Fibroblast of skin of scalp (primary cell): ENCODE results near the gene AKR1E2.

Experiments used
- DNase-seq: peaks from one replicate; pipeline ENCODE4 v3.0.0-alpha.2; 2013

The AKR1E2 gene

DNA sequence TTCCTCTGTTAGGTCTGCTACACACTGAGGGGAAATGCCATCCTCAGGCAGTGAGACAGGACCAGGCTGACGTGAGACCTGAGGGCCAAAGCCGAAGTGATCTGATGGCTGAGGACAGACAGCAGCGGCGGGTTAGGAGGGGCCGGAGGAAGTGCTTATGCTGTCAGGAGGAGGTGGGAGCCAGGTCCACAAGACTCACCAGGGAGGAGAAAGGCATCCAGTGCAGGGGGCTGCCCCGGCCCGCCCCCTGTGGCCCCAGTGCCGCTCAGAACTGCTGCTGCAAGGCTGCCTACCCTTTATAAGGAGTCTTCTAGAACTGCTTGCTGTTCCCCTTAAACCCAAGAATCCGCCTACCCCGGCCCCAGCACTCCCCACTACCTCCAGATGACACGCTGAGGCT is 19.8 kb downstream of the AKR1E2 start:
- DNase-seq, result no peak

DNA sequence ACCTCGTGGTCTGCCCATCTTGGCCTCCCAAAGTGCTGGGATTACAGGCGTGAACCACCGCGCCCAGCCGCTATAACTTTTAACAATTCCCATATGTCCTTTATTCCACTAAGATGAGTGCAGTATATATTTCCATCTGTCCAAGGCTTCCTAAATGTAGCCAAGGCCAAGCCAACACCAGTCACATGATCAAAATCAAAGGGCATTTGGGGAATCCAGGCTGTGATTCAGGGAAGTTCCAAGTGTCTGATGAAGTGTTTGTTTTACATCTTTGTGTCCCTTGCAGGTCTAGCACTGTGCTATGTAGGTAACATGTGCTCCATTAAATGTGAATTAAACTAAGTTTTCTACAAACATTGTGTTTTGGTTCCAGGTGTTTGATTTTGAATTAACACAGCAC is 20.8 kb downstream of the AKR1E2 start:
- no peak for DNase-seq

DNA sequence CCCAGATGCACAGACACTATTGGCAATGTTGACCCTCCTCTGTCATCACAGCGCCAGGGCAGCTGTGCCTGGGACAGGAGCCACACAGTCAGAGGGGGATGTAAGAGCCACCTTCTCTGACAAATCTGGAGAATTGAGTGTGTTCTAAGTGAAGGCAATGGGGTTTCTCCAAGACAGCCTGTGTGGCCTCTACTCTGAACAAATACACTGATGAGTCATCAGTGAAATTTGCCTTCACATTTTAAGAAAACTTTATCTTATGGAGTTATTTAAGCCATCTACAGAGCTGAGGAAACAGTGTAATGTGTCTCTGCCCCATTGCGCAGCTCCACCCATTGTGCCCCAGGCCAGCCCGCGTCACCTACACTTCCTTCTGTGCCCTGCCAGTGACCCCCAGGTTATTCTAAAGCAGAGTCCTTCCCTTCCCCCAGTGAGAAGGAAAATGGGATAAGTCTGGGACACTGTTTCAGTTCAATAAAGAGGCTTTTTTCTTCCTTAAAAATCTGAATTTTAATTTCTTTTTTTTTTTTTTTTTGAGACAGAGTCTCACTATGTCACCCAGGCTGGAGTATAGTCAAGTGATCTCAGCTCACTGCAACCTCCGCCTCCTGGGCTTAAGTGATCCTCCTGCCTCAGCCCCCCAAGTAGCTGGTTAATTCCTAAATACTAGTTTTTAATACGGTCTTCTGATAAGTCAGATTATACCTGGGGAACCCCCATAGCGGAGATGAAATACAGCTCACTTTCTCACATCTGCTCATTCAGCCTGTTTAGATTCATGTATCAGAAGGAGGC is 21.8 kb downstream of the AKR1E2 start:
- peak; percentile 79 for DNase-seq

DNA sequence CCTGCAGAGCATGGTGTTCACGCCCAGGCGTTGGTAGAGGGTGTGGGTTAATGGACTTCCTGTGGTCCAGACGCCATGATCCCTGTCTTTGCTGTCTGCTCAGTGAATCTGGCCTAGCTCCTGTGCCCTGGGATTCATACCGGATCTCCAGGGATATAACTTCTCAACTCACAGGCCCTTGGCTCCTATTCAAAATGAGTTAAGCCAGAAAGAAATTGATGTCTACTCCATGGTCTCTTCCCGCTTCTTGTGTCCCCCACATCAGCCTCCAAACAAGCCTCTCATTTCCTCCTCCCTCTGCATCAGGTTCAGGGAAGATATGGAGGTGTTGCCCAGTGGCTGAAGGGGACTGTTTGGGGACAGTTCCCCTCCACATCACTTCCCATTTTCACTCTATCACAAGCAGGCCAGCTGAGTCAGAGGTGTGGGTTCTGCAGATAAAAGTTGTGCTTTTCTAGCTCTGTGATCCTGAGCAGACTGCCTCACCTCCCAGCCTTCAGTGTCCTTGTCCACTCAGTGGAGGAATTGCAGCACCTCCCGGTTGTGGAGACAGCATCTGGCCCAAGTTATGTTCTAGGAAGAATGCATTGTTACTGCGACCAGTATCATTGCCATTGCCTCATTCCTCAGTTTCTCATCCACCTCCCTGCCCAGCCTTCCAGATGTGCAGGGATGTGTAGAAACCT is 22.5 kb downstream of the AKR1E2 start:
- DNase-seq, result peak; percentile 11

DNA sequence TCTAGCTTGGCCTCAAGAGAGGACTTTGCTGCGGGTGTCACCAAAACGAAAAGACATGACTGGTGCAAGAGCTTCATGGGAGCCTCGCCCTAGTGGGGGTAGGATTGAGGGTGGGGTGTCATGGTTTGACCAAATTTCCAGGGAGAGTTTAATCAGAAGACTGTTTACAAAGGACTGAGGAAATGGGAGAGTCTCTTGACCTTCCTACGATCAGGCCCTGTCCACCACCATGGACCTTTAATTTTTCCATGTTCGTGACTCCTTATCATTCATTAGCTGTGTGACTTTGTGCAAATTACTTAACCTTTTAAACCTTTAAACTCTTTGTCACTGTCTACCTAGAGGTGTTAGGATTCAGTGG is 23.0 kb downstream of the AKR1E2 start:
- DNase-seq, result no peak

DNA sequence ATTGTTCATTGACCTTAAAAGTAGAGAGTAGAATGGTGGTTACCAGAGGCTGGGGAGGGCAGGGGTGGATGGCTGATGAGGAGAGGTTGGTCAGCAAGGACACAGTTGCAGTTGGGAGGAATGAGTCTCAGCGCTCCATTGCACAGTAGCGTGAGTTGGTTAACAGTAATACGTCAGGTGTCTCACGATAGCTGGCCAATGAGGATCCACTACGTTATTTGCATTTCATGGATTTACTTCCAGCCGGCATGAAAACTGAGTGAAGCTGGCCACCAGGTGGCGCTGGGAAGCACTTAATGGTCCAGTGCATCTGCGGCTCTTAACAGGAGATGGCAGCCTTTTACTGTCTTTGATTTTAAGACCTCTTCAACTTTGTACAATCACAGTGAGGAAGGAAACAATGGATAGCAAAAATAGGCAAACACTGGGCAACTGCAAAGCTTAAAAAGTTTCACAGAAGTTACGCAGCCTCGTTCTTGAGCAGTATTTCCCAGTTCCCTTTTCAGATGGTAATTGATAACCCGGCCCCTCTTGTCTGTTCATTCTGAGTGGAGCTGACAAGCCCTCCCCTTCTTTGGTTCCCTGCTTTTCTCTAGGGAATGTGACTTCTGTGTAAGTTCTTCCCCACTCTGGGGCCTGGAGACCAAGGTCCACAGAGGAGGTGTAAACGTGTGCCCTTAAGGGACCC is 23.7 kb downstream of the AKR1E2 start:
- DNase-seq, result peak; percentile 91

DNA sequence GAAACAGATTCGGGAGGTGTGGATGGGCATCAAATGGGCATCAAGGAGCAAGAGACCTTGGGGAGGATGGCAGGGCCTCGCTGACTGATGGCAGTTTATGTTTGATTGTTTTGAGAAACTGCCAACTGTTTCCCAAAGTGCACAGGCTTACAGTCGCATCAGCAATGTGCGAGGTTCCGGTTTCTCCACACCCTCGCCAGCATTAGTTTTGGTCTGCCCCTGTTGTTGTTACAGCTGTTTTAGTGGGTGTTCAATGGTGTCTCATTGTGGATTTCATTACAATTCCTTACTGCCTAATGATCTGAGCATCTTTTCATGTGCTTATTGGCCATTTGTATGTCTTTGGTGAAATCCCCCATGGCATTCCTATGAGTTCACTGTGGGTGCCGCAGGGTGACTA is 24.4 kb downstream of the AKR1E2 start:
- no peak for DNase-seq

DNA sequence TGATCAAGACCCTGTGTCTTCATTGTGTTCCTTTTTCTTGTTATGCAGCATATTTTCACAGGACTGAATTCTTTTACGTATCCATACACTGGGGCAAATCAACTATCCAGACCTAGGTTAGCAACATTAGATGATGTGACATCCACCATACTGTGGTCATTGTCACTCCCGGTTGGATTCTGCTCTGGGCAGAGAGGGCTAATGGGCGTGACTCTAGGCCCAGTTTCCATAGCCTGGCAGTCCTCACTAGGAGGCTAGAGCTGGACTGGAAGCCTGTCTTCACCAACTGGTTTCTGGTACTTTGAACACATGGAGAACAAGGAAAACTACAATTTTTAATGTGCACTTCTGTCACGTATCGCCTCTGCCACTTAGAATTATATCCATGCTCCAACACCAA is 25.2 kb downstream of the AKR1E2 start:
- DNase-seq, result no peak

DNA sequence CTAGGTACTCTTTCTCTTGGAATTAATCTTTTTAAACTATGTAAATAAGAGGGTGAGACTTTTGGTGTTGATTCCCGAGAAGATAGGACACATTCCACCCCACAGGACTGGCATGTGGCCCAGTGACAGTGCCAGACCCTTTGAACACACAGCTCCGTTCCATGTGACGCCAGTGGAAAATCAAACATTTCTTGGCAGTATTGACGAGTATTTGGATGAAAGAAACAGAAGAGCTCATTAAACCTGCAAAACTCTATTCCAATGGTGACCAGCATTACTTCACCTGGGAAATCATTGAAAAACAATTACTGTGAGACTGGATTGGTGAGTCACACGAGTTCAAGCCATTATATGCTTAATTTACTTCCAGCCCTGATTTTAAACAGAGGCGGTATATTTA is 25.8 kb downstream of the AKR1E2 start:
- DNase-seq, result no peak

DNA sequence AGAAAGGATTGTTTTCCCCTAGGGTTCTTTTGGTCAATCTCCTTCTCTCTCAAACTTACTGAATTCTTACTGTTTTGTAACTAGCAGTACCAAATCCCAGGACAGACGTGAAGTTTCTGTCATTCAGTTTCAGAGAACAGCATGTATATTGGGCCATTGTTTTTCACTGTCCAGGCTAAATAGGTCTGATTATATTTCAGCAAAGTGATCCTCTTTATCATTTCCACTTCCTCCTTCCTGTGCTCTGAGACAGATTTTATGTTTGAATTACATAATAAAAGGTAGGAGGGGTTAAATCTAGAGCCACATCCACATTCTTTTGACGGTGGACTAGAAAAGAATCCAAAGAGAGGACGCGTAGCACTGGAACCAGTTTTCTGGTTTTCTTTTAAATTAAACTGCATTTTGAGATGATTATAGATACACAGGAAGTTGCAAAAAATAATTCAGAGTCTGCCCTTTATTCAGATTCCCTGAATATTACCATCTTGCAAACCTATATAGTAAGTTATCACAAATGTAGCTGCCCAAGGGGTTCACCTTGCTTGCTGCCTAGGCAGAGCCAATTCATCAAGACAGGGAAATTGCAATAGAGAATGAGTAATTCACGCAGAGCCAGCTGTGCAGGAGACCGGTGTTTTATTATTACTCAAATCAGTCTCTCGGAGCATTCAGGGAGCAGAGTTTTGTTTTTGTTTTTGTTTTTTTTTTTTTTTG is 40.1 kb downstream of the AKR1E2 start:
- DNase-seq, result no peak

DNA sequence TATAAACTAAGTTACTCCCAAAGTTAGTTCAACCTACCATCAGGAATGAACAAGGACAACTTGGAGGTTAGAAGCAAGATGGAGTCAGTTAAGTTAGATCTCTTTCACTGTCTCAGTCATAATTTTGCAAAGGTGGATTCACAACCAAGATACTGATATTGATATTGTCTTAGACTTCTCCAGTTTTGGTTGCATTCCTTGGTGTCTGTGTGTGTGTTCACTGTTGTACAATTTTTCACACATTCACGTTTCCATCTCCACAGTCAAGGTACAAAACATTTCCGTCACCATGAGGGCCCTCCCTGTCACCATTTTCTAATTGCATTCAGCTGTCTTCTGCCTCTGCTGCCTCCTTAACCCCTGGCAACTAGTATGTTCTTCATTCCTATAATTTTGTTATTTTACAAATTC is 41.1 kb downstream of the AKR1E2 start:
- DNase-seq, result no peak

DNA sequence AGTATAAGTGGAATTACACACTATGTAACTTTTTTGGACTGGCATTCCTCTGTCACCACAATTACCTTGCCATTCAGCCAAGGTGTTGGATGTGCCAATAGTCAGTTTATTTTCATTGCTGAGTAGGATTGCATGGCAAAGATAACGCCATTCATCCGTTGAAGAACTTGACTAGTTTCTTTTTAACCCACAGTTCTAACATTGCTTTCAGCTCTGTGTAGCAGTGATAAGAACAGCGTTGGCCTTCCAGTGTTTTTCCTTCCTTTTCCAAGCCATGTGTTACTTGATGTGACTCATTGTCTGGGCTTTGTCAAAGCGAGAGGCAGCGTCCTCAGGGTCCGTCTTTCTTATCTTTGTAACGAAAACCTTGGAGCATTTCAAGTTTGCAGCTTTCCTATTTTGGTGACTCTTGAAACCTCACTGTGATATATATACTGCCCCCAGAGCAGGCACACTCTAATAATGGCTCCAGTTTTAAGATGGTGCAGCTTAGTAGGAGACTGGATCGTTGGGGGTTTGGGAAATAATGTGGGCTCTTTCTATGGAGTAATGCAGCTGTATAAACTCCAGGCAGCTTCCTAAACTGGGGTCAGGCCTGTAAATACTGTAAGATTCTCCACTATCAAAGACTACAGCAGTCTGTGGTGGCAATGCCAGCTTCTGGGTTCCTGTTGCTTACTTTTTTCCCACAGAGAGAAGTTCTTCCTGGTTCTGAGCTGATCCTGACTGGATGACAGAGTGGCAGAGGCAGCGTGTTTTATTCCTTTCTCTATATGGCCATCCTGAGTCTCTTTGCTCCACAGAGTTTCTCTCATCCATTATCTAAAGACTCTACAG is 41.7 kb downstream of the AKR1E2 start:
- DNase-seq, result no peak

DNA sequence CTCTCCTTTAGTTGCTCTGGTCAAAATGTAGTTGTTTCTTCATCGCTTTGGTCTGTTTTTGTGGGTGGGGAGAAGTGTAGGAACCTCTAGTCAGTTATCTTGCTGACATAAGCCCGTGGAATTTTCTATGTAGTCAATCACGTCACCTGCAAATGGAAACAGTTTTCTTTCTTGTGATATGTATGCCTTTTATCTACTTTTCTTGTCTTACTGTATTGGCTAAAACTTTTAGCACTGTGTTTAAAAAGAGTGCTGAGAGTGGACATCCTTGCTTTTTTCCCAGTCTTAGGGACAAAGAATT is 42.3 kb downstream of the AKR1E2 start:
- DNase-seq, result no peak

DNA sequence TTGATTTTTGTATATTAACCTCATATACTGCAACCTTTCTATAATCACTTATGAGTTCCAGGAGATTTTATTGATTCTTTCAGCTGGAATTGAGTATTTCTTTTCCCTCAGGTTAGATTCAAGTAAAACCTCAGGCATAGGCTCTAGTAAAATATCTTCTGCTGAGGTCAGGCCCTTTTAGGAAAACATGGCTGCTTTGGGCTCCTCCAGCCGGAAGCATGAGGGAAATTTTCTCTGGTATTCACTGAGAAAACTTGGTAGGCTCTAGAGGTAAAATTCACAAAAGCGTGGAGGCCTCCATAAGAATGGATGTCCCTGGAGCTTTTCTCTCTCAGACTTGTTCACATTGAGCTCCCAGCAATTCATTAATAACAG is 56.7 kb downstream of the AKR1E2 start:
- no peak for DNase-seq

DNA sequence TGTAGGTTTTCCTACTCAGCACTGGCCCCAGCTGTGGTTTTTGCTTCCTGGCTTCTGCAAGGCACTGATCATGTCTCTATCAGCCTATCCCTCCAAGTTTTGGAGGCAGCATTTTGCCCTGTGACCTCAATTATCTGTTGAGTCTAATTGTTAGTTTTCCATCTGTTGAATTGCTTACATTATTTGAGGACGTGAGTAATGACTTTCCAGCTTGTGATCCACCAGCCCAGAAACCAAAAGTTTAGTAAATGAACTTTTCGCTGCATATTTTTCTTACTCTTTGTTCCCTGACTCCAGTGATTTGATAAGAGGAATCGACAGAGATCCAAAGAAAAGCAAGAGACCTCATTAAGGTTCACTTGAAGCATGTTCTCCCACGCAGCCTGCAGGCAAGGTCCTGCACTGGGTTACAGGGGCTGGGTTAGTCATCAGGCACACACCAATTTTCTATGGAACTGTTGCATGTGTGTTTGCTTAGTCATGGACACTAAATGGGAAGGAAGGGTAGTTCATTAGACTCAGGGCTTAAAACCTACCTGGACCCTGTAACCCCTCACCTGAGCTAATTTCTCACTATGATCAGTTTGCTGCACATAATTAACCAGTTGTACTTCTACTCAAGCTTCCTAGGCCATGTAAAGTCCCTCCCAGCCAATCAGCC is 57.2 kb downstream of the AKR1E2 start:
- DNase-seq, result no peak

DNA sequence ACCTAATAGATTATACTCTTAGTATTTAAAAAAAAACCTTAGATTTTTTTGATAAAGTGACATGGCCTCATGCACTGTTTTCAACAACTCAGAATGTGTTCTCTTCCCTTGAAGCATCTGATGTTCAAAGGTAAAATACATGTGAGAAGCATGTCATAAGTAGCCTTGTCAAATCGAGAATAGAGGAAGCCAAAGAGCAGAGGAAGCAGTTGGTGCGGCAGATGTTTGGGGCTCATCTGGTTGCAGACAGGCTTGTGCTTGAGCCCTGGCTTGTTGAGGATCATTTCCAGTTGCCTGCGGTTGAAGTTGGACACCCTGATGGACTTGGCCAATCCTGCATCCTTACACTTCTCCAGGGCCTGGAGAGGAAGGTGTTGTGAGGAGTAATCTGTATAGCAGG is 59.2 kb downstream of the AKR1E2 start:
- no peak for DNase-seq

DNA sequence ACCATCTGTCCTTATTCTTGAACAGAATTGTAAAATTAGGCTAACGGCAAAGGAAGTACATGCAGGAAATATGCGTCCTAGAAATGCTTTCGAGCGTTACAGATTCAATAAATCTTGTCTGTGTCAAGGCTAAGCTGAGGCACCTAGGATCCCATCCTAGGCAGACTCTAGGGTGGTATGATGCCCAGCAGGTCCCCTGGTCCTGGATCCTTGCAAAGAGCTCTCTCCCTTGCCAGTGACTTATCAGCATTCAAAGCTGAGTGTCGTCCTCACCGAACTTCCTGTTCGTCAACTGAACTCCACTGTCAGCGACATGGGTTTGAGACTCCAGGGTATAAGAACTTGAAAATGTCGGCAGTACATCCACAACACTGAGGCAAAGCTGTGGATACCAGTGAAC is 61.5 kb downstream of the AKR1E2 start:
- no peak for DNase-seq

DNA sequence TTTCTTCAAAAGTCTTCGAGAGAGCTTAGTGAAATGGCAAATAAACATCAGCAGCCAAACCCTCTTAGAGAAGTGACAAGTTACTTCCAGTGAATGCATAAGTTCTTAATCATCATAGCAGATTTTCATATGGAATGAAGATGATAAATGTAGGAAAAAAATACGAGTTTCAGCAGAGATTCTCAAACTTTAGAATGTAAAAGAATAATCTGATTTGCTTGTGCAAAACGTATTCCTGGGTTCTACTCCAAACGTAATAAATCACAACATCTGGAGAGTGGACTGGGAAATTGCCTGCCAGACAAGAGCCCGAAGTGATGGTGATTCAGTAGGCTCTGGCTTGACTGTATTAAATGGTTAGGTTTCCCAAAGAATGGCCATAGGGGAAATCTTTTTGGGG is 62.2 kb downstream of the AKR1E2 start:
- no peak for DNase-seq

DNA sequence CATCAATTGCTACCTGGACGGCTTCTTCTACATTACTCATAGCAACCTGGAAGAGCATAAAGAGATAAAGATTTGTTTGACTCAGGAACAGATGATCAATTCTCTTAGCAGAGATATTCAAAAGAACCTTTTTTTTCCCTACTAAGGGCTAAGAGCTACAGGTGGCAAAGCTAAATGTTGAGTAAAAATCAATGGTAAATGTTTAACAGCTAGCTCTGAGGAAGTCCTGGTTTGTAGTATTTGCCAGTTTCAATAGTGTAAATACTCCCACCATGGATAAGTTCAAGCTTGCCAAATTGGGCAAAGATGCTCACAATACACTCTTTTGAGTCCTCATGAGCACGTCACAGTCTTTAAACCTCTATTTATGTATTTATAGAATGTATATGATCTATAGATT is 64.0 kb downstream of the AKR1E2 start:
- DNase-seq, result no peak

DNA sequence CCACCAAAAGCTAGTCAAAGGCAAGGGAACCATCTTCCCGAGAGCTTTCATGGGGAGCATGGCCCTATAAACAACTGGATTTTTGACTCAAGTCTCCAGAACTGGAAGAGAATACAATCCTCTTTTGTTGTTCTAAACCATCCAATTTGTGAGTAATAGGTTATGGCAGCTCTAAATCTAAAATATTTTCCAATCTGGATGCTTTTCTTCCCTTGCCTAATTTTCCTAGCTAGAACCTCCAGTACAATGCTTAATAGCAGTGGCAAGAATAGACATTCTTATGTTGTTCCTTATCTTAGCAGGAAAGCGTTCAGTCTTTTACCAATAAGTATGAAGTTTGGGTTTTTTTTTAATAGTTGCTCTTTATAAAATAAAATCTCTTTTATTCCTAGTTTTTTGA is 66.7 kb downstream of the AKR1E2 start:
- DNase-seq, result no peak

DNA sequence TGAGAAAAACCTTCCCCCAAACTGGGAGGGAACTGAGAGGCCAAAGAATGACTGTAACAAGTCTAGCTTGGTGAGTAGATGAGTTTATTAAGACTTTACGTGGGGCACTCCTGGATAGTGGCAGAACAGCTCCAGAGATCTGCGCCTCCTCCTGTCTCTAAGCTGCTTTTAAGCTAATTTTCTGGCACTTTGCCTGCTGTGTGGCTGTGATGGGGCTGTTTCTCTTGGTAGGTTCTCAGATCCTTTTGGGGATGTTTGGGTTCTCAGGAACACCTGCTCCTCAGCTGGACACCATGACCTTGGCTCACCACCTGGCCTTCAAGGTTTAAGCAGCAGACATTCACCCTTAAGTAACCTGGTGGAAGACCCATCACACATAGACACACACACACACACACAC is 68.3 kb downstream of the AKR1E2 start:
- no peak for DNase-seq
